ACHN (cell line): ENCODE results near the gene ARHGEF11.
"Not testable (repeated sequence)": the region's sequence is repeated elsewhere in the genome, so short reads cannot be mapped to it uniquely, and the experiment has no call there.

Experiments
- DNase-seq: peaks from one replicate; pipeline ENCODE4 v3.0.0-alpha.2; 2015
- in situ Hi-C: cut with HindIII; loops from 2 replicates; pipeline ENCODE4 v1.10.0; 2017; ENCODE audit warnings: low sequenced_read_pairs, low pct_ligation_motif_present, low pct_unique_long_range_greater_than_20kb

The ARHGEF11 gene

GRCh38 chr1:156941675-156942074, 103.9 kb downstream of the ARHGEF11 start:
- DNase-seq, result no peak
- in situ Hi-C loops, result no loop called here

GRCh38 chr1:156939786-156940334, 105.7 kb downstream of the ARHGEF11 start:
- DNase-seq, result no peak
- in situ Hi-C loops, result no loop called here

GRCh38 chr1:156938813-156939212, 106.7 kb downstream of the ARHGEF11 start:
- in situ Hi-C loops, result no loop called here
- DNase-seq, result no peak

- in situ Hi-C loops, result no loop called here
Measured at GRCh38 chr1:156937883-156938282, 107.7 kb downstream of the ARHGEF11 start.

GRCh38 chr1:156936721-156937220, 108.8 kb downstream of the ARHGEF11 start:
- in situ Hi-C loops, result no loop called here
- DNase-seq, result no peak

More at GRCh38 chr1:156937883-156938282, 107.7 kb downstream of the ARHGEF11 start:
- no peak for DNase-seq

- no peak for DNase-seq
- in situ Hi-C loops, result no loop called here
Measured at GRCh38 chr1:156936191-156936590, 109.4 kb downstream of the ARHGEF11 start.

- in situ Hi-C loops, result no loop called here
- no peak for DNase-seq
Measured at GRCh38 chr1:156935505-156936128, 109.9 kb downstream of the ARHGEF11 start.

- DNase-seq, result no peak
- in situ Hi-C loops, result no loop called here
Measured at GRCh38 chr1:156933136-156933535, 112.4 kb downstream of the ARHGEF11 start.

GRCh38 chr1:156931974-156932710, 113.4 kb downstream of the ARHGEF11 start:
- in situ Hi-C loops, result no loop called here
- no peak for DNase-seq

- in situ Hi-C loops, result no loop called here
- DNase-seq, result no peak
Measured at GRCh38 chr1:156931211-156931952, 114.2 kb downstream of the ARHGEF11 start.

- DNase-seq, result no peak
- in situ Hi-C loops, result no loop called here
Measured at GRCh38 chr1:156930483-156930882, 115.1 kb downstream of the ARHGEF11 start.

GRCh38 chr1:156929596-156930238, 115.8 kb downstream of the ARHGEF11 start:
- in situ Hi-C loops, result no loop called here
- DNase-seq, result no peak

GRCh38 chr1:156928043-156928602, 117.4 kb downstream of the ARHGEF11 start:
- in situ Hi-C loops, result no loop called here

GRCh38 chr1:156927215-156928042, 118.1 kb downstream of the ARHGEF11 start:
- peak; percentile 87 for DNase-seq
- in situ Hi-C loops, result no loop called here

More at GRCh38 chr1:156928043-156928602, 117.4 kb downstream of the ARHGEF11 start:
- DNase-seq, result no peak

- in situ Hi-C loops, DNase-seq: not testable (repeated sequence)
Measured at GRCh38 chr1:156926695-156927094, 118.8 kb downstream of the ARHGEF11 start.

- in situ Hi-C loops, result no loop called here
- peak; percentile 62 for DNase-seq
Measured at GRCh38 chr1:156926175-156926574, 119.4 kb downstream of the ARHGEF11 start.
